ENCODE measurements around the gene TRIM67.

DNA sequence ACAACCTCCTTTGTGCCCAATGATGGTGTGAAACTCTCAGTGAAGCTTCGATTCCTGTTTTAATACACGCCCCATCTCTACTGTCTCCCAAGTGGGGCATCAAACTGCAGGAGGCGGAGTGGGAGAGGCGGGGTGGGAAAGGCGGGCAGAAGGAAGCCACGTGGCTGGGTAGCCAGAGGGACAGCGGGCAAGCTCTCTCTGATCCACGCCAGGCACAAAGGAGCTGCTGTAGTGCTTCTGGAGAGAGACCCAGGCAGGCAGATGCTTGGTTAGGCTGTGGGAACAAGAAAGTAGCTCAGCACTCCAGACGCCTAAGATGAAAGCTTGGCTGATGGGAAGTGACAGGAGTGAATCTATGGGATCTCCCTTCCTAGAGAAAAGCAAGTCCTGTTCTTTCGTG is 25.7 kb downstream of the TRIM67 start:
- TF ChIP-seq, protein P1, sequence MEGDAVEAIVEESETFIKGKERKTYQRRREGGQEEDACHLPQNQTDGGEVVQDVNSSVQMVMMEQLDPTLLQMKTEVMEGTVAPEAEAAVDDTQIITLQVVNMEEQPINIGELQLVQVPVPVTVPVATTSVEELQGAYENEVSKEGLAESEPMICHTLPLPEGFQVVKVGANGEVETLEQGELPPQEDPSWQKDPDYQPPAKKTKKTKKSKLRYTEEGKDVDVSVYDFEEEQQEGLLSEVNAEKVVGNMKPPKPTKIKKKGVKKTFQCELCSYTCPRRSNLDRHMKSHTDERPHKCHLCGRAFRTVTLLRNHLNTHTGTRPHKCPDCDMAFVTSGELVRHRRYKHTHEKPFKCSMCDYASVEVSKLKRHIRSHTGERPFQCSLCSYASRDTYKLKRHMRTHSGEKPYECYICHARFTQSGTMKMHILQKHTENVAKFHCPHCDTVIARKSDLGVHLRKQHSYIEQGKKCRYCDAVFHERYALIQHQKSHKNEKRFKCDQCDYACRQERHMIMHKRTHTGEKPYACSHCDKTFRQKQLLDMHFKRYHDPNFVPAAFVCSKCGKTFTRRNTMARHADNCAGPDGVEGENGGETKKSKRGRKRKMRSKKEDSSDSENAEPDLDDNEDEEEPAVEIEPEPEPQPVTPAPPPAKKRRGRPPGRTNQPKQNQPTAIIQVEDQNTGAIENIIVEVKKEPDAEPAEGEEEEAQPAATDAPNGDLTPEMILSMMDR (conservative IDR thresholded peaks at IDR 0.05; ENCODE audit: low read depth, low read length) = no peak
- no peak for TF ChIP-seq EZH2 (IDR thresholded peaks at IDR 0.05; ENCODE audit: borderline replicate concordance, low read depth, low read length, poor library complexity, severe bottlenecking)

All from A673 (cell line).